Astrocyte of the cerebellum (primary cell): ENCODE results near the gene FER.
A peak's percentile ranks its signal among the peaks of the same experiment; 100 is the strongest.

Experiments used
- DNase-seq: peaks from one replicate; pipeline ENCODE4 v3.0.0-alpha.2; 2011; ENCODE audit warnings: low read depth
- H3K4me3 ChIP-seq: 2 replicates; pipeline ENCODE4 v1.5.1; 2011; ENCODE audit warnings: mild to moderate bottlenecking, low read depth, low read length, moderate library complexity
- CTCF ChIP-seq: IDR thresholded peaks from 2 replicates; pipeline ENCODE4 v1.5.1; 2012; ENCODE audit warnings: low read length, low read depth, moderate library complexity, mild to moderate bottlenecking; ENCODE audit errors: missing control alignments
- in situ Hi-C: cut with HindIII; loops from 2 replicates; pipeline ENCODE4 v1.10.0; 2017; ENCODE audit warnings: low sequenced_read_pairs

Gene FER

GRCh38 chr5:109180668-109181067 is 433.0 kb downstream of the FER start:
- DNase-seq, result no peak
- no peak overlapping the region for H3K4me3 ChIP-seq
- in situ Hi-C loops, result no loop called here
- TF ChIP-seq CTCF, result no peak

- H3K4me3 ChIP-seq, result no peak overlapping the region
- in situ Hi-C loops, result no loop called here
- TF ChIP-seq CTCF, result no peak
Observed at GRCh38 chr5:109186759-109187158, 439.1 kb downstream of the FER start.

GRCh38 chr5:109191153-109191558 is 443.5 kb downstream of the FER start:
- no peak overlapping the region for H3K4me3 ChIP-seq
- peak; percentile 13 for DNase-seq
- in situ Hi-C loops, result no loop called here
- no peak for TF ChIP-seq CTCF

More at GRCh38 chr5:109186759-109187158, 439.1 kb downstream of the FER start:
- DNase-seq, result no peak

GRCh38 chr5:109192027-109192426 is 444.3 kb downstream of the FER start:
- no peak for TF ChIP-seq CTCF
- in situ Hi-C loops, result no loop called here
- no peak for DNase-seq
- no peak overlapping the region for H3K4me3 ChIP-seq

GRCh38 chr5:109192555-109193281 is 445.0 kb downstream of the FER start:
- no peak for DNase-seq
- in situ Hi-C loops, result no loop called here
- H3K4me3 ChIP-seq, result no peak overlapping the region
- TF ChIP-seq CTCF, result no peak

GRCh38 chr5:109195667-109196066 is 448.0 kb downstream of the FER start:
- DNase-seq, result no peak
- no peak overlapping the region for H3K4me3 ChIP-seq
- no peak for TF ChIP-seq CTCF
- in situ Hi-C loops, result no loop called here
